NCI-H2227 (cell line): ENCODE measurements around the gene IGSF8.
A peak's percentile ranks its signal among the peaks of the same experiment; 100 is the strongest.

Experiments used
- DNase-seq: peaks from one replicate; lab custom pipeline; 2025; ENCODE audit not compliant: unreplicated experiment; lab: John Stamatoyannopoulos, UW

The IGSF8 gene

DNA sequence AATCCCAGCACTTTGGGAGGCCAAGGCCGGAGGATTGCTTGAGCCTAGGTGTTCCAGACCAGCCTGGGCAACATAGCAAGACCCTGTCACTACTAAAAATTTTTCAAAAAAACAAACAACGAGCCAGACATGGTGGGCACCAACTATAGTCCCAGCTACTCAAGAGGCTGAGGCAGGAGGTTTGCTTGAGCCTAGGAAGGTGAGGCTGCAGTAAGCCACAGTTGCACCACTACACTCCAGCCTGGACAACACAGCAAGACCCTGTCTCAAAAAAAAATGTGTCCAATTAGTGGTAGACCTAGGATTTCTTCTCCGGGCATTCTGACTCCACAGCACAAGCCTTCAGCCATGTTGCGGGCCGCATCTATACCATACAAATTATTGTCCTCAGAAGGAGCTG is 6.7 kb upstream of the IGSF8 start:
- no peak for DNase-seq

DNA sequence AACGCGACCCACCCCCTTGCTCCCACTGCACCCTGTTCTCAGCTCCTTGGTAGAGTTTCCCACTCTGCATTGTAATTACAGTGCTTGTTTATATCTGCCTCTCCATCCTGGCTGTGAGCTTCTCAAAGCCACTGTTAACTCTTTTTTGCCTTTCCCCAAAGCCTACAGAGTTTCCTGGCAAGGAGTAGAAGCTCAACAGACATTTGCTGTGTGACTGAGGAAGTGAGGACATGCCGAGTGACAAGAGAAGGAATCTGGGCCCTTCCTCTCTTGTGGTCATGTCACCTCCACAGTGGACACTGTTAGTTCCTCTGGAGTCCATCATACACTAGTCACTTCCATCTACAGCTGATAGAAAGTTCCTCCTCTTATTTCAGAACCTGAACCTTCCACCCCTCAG is 6.1 kb upstream of the IGSF8 start:
- peak; percentile 15 for DNase-seq

DNA sequence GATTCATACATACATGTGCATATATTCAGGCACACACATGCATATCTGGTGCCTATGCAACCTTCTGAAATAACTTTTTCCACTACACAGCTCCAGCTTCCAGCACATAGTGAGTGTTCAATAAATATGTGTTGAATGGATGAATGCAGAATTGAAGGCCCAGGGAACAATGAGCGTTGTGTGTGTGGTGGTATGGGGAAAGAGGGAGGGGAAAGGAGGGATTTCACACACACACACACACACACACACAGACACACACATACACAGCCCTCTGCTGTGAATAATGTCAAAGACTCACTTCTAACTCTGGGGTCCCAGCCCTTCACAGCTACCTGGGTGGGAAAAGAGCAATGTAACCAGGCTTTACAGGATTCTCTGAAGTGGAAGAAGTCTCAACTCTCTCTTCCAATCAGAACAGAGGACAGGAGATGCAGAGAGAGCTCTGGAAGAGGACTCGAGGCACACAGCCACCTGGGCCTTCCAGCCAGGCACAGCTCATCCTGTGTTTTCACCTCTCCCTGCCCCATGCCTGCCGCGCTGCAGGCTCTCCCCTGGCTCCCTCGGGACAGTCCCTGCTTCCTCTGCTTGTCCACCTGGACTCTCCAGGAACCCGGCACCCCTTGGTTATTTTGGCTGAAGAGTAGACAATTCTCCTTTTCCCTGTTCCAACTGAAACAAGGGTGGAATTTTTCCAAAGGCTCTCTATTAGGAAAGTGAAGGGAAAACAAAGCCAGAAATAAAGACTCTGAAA is 5.4 kb upstream of the IGSF8 start:
- DNase-seq = no peak

DNA sequence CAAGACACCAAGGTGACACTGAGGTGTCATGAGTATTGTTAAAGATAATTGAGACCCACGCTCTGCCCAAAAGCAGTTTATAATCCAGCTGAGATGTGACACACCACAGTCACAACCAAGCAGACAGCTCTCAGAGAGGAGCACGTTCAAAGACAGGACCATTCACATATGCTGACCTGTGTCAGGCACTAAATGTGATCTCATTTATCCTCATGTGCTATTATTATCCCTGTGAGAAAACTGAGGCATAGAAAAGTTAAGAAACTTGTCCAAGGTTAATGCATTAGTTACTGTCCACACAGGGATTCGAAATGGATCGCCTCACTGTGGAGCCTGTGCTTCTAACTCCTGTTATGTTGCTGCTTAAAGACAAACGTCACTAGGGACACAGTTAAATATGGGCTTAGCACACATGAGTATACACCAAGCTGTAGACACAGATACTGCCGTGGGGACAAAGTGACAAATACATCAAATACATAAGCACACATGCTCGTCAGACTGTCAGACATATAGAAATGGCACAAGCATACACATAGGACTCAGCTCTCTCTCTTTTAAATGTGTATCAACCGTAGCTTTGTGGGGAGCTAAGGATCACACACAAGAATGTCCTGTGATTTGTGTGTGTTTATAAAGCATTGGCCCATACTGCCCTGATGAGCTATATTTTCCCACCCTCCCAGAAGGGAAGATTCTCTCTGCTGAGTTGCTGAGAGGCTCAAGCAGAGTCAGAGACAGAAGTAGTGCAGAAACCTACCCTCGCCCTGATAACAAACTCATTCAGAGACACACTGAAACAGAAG is 3.5 kb upstream of the IGSF8 start:
- DNase-seq = no peak

DNA sequence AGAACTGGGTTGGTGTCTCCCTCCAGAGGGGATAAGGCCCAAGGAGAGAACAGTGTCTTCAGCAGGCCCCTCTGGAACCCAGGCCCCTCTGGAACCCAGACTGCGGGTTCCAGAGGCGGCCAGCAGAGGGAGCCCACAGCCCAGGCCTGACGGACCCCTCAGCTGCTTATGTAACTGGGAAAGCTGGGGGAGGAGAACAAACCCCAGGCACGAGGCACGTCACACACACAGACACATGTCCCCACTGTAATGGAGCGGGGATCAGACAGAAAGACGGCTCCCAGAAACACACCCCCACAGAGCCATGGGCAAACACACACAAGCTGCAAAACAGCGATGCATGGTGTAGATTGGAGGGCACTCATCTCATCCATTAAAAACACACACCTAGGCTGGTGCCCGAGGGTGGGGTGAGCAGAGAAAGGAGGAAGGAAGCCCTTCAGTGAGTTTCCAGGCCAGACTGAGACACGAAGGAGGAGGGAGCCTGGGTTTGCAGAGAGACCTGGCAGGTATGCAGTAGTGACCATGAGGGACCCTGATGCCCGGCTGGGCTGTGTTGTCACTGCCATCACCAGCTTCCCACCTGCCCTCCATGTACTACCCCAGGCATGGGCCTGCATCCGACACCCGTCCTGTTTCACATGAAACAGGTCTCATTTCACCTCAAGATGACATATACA is 2.8 kb upstream of the IGSF8 start:
- peak; percentile 90 for DNase-seq

DNA sequence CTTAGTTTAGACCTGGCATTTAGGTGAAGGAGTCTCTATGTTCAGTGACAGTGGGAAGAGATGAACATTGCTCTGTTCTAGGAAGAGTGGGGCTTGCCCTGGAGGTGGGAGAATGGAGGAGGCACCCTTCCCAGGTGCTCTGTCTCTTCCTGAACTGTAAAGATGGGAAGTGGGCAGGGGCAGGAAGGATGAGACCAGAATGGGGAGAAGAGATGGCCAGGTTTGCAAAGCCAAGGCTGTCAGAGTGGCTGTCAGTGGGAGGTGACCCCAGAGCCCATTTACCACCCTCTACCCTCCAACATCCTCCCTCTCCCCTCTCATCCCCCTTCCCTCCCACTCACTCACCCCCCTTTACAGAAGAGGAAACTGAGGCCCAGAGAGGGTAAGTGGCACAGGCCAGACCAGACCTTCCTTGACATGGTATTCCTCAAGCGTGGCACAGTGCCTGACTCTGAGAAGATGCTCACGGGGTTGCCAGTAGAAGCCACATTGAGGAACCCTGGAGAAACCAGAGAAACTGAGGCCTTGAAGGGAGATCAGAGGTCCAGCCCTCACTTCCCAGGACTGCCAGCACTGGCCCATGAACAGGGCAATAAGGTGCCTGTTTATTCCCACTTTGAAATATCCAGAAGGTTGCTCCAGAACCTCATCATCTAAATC is 1.4 kb upstream of the IGSF8 start:
- DNase-seq = no peak

DNA sequence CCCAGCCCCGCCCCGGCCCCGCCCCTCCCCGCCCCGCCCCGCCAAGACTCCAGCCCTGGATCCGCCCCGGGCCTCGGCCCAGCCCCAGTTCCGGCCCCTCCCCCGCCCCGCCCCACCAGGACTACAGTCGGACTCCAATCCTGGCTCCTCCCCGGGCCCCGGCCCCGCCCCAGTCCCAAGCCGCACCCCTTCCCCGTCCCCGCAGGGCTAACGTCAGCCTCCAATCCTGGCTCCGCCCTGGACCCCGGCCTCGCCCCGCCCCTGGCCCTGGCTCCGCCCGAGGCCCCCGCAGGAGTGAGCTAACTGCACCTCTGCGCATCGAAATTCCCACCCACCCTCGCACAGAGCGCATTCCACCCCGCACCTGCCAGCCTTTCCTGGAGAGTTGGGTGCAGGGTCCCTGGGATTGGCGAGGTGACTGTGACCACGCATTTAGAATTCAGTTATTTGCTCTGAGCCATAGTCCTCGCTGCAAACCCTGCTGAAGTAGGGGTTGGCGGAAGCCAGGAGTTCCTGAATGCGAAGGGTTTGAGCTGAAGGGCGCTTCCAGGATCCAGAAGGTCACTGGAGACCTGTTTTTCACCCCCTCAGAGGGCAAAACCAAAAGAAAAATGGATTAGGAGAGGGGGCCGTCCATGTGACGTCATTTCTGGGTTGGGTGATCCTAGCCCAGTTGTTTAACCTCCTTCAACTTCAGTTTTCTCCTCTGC is 588 bp upstream of the IGSF8 start:
- DNase-seq = peak; percentile 96

DNA sequence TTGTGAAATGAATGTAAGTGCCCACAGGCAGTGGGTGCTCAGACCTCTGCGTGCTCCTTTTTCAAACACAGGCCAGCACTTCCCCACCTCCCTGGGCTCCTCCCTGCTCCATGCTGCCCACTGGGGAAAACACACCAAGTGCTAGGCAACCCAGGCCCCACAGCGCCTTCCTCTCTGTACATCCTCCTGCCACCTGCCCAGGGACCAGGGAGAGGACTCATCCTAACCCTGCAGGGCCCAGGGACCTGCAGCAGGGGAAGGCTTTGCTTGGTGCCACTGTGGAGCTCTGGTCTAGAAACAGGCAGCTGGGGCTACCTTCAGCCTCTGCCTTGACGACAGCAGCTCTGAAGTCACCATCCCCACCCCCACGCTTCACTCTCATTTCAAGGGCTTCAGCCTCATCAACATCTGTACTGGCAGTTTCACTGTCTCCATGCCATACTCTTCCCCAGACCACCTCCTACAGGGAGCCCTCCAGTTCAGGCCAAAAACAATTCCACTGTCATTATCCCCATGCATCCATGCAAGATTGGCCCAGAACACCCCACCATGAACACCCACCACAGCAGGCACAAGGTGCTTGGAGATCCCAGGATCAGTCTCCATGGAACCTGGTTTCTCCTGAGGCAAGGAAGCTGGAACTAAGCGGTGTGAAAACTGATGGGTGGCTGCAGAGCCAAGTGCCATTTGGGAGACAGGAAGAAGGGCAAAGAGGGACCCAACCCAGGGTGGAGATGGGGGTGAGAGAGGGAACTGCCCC is 1.1 kb downstream of the IGSF8 start:
- DNase-seq = no peak

DNA sequence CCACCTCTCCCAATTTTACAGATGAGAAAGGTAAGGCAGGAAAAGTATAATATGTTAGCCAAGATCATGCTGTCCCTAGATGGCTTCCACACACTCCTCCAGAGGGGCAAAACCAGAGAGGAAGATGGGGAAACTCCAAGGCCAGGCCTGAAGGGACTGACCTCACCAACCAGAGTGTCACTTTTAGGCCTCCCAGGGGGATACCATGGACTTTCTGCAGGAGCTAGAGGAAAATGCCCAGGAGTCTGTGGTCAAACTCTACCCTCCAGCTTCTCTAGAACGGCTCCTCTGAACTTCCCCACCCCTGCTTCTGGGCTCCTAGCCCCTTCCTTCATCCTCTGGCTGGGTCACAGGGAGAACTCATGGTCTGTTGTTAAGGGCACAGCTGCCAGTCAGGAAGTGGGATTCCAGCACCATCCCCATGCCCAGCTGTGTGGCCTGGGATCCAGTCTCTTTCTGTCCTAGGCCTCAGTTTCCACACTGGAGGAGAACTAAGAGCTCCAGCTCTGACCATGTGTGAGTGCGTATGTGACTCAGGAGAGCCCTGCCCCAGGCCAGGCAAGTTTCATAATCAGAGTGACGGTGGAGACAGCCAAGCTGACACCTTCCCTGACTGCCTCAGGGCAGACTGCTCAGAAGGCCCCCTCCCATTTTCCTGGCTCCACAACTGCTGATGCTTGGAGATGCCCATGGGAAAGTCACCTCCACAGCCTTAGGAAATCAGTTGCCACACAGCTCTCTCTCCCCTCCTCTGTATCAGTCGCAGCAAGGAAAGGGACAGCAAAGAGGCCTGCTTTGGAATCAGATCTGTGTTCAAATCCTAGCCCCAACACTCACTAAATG is 1.9 kb downstream of the IGSF8 start:
- no peak for DNase-seq

DNA sequence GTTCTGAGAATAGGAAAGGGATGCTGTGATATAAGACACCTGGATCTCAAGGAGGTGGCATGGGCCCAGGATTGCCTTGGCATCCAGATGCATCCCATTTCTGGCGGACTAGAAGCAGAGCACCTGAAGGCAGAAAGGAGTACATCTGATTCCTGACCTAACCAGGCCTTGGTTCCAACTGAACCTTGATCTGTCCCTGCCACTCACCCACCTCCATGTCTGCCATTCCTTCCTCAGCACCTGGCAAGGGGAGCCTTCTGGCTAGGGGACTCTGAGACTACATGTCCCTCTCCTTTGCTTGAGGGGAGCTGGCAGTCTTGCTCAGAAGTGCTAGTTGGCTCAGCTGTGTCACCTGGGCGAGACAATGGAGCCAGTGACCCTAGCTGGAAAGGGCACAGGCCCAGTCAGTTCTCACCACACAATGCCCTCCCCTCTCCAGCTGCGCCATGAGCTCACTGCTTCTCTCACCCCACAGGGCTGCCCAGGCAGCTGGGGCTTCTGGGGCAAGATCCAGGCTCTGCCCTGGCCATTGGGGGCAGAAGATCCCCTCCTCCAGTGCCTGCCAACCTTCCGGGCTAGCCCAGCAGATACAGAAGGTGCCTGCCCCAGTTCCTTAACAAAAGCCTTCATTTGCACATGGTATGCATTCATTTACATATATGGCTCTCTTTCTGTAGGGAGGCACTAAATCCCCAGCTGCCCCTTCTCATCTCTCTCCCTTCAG is 2.9 kb downstream of the IGSF8 start:
- no peak for DNase-seq

DNA sequence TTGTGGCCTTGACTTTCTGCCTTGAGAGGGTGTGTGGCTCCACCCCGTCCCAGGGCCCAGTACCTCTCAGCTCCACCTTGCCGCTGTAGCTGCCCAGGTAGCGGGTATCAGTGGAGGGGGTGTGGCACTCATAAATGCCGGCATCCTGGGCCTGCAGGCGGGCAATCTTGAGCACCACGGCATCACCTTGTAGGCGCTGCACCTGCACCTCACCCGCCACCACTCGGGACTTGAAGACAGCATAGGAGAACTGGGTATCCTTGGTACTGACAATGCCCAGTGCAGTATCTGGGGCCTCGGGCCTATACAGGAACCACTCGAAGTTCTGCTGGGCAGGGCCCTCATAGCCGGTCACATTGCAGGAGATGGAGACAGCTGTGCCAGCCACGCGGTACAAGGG is 3.6 kb downstream of the IGSF8 start:
- no peak for DNase-seq

DNA sequence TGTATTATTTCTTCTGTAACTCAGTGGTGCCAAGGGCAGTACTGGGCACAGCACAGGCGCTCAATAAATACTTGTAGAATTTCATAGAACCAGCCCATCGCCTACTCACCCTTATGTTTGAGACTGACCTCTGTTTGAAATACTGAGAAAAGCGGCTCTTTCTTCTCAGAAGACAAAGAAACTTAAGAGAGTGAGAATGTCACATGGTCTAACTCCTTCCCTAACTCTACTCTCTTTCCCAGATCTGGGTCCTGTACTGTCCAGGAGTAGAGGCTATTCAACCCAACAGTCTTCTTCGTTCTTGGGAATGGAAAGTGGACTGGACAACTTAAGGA is 4.2 kb downstream of the IGSF8 start:
- no peak for DNase-seq

DNA sequence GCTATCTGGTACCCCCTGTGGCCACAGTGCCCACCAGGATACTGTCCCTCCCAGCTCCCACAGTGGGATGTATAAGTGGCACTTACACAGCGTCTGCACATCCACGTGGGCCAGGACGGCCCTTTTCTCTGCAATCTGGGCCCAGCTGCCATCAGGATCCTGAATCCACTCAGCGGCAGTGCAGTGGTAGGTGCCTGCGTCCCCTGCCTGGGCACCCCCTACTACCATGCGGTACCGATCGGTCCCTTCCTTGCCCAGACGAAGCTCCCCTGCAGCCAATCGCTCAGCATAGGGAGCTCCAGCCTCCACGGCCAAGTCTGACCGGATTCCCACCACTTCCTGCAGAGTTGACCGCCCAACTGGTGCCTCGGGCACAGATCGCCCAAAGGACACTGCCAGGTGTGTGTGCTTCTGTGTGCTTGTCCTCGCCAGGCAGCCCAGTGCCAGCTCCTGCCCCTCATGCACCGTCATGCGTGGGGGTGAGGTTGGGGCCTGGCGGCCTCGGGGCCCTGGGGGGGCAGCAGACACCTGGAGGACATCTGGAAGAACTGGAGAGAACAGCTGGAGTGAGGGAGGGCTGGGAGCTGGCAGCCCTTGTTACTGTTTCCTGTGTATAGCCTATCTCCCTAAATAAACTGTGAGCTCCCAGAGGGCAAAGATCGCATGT is 4.7 kb downstream of the IGSF8 start:
- no peak for DNase-seq

DNA sequence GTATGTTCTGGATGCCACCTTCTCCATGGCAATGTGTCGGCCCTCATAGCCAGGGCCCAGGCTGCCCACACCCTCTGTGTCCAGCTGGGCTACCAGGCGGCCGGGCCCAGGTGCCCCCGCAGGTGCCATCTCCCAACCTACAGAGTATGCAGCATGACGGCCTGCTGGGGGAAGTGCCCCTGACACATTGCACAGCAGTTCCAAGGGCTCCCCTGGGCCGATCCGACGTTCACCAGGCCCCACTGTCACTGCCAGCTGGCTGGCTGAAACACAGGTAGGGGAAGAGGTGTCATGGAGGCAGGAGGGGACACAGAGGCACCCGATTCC is 5.4 kb downstream of the IGSF8 start:
- DNase-seq = no peak

DNA sequence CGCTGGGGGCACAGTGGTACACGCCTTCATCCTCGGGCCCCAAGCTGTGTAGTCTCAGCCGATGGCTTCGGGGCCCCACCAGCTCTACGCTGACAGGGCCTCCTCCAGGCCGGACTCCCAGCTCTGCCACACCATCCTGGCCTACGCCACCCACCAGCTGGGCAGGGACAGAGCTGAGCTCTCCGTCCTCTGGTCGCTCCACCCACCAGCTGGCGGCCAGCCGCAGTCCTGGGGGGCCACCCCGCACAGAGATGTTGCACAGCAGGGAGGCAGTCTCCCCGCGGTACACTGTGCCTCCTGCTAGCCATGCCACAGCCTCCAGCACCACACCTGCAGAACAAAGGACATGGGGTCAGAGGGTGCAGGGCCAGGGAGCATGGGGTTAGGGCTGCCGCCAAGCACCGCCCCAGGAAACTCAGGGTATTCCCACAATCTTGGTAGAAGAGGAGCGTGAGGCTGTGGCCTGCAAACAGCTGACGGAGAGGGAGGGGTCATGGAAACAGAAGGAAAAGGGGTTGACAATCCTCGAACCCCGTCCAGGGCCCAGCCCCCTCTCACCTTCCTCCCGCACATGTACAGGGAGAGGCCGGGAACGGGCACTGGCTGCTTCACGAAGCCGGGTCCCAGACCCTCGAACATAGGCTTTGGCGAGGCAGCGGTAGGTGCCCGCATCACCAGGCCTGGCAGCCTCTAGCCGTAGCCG is 5.9 kb downstream of the IGSF8 start:
- no peak for DNase-seq

DNA sequence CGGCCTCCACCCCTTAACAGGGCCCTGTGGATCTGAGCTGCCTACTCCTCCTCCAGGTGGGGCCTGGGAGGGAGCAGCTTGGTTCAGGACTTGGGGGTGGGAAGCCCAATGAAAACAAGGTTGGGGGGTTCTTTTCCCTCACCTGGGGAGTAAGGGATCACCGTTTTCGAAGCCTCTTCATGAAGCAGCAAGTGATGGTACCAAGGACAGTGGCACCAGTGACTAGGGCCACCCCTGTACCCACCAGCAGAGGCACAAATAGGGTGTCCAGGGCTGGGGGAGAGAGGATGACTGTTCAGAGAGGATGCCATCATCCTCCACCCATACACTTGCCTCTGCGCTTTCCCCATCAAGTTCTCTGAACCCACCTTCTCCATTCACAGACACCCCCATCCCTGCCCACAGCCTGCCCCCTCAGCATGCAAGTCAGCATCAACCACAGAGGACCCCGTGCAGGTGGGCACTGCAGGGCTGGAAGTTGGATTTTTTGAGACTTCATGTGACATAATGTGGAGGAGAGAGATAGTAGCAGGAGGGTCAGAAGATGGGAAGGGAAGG is 6.7 kb downstream of the IGSF8 start:
- DNase-seq = no peak

DNA sequence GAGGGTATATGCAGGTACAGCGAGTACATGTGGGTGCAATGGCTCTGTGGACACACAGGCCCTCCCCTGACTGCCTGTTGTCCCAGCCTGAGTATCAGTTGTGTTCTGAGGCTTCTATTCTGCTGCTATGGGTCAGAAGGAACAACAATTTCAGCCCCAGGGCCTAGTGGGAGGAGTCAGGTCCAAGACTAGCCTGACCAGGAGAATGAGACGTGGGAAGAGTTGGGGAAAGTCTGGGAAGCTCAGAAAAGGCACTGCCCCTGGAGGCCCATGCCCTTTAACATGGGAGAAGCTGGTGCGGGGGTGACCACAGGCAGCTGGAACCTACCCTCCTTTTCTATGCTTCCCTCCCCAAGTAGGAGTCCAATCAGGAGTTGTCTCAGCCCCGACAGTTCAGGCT is 7.7 kb downstream of the IGSF8 start:
- DNase-seq = no peak
